Activated naive CD4-positive, alpha-beta T cell treated with anti-CD3 and anti-CD28 coated beads, Interleukin-2, amount 10 ng/mL, durations not matched to agents 7 days and 5 days (primary cell): ENCODE results near the gene TMA7B.

Experiments used
- CTCF ChIA-PET: fragments of 350-600 bp; sonication (Branson Sonifier 250); formaldehyde crosslinking; loops from one replicate; lab custom pipeline; 2021; ENCODE audit warnings: antibody characterized with exemption; lab: Charles Lee
- DNase-seq: peaks from one replicate; pipeline ENCODE4 v3.0.0-alpha.2; 2020
- H3K27ac Mint-ChIP-seq: one replicate; pipeline ENCODE4 v1.8.0; 2021; ENCODE audit warnings: mild to moderate bottlenecking, moderate library complexity, mixed read lengths
- H3K27me3 Mint-ChIP-seq: one replicate; pipeline ENCODE4 v1.8.0; 2021; ENCODE audit warnings: mild to moderate bottlenecking, mixed read lengths
- H3K36me3 Mint-ChIP-seq: one replicate; pipeline ENCODE4 v1.8.0; 2021; ENCODE audit warnings: mixed read lengths
- H3K4me1 Mint-ChIP-seq: one replicate; pipeline ENCODE4 v1.8.0; 2021; ENCODE audit warnings: mixed read lengths
- H3K4me3 Mint-ChIP-seq: one replicate; pipeline ENCODE4 v1.8.0; 2021; ENCODE audit warnings: mild to moderate bottlenecking, moderate library complexity, mixed read lengths
- H3K9me3 Mint-ChIP-seq: one replicate; pipeline ENCODE4 v1.8.0; 2021; ENCODE audit warnings: mixed read lengths

TMA7B gene

DNA sequence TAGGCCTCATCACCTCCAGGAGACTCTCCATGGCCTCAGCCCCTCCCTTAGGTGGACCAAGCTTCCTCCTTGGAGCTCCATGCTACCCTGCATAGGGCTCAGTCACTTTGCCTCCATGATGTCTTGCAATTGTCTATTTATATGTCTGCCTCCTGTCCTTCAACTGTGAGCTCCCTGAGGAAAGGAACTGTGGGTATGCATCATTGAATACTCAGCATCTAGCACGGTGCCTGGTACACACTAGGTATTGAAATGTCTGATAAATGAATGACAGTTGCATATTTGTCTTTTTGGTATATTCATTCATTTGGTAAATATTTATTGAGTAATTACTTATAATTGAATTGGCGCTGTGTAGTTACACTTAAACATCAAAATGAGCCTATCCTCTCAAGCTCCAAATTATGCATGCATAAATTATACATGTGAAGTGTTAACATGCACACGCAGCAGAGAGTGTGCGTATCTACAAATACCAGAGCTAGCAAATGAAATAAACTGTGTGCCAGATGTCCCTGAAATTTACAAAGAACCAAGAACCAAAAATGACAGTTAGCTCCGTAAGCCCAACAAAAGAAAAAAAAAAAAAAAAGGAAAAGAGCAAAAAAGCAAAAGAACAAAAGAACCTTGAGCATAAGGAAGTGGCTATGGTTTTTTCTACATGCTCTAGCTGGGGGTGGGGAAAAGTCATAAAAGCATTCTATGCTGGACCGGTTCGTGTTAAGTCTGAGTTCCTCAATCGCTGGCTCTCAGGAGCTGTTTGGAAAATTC is 34.1 kb upstream of the TMA7B start:
- Mint-ChIP-seq H3K4me1 (peaks cover 53% of the 10 kb centered on the region), H3K9me3 (no peaks in the 10 kb centered on the region), H3K4me3 (no peak overlapping the region), H3K36me3 (peaks cover 33% of the 10 kb centered on the region), H3K27me3 (no peaks in the 10 kb centered on the region), H3K27ac (no peak overlapping the region)
- DNase-seq, result peak; percentile 44
- CTCF ChIA-PET, result interaction anchor here (0.6 to 2.2 kb wide), 5 partner anchors 8 to 324 kb away, joined by 3 to 7 read pairs (median 4); no protein-coding TSS in a partner anchor

DNA sequence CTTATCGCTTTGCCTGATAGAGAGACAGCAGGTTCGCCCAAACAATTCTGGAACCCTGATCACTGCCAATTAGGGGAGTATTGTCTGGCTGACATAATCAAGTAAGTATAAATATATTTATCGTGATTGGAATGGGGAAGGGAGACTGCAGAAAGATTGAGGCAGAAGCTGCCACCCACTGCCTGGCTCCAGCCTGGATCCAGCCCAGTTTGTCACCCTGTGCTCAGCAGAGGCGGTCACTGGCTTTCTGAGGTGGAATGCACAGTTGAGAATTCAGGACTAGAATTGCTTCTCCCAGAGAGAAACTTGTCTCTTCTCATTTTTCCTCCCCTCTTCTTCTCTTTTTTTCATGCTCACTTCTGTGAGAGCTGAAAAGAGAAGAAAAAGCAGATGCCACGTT is 33.4 kb upstream of the TMA7B start:
- peaks cover 48% of the 10 kb centered on the region for H3K4me1 Mint-ChIP-seq
- H3K27ac Mint-ChIP-seq, result no peak overlapping the region
- no peaks in the 10 kb centered on the region for H3K9me3 Mint-ChIP-seq
- CTCF ChIA-PET, result interaction anchor here (0.6 to 2.2 kb wide), 5 partner anchors 9 to 325 kb away, joined by 3 to 7 read pairs (median 4); no protein-coding TSS in a partner anchor
- H3K36me3 Mint-ChIP-seq, result peaks cover 33% of the 10 kb centered on the region
- H3K27me3 Mint-ChIP-seq, result no peaks in the 10 kb centered on the region
- H3K4me3 Mint-ChIP-seq, result no peak overlapping the region
- DNase-seq, result no peak

DNA sequence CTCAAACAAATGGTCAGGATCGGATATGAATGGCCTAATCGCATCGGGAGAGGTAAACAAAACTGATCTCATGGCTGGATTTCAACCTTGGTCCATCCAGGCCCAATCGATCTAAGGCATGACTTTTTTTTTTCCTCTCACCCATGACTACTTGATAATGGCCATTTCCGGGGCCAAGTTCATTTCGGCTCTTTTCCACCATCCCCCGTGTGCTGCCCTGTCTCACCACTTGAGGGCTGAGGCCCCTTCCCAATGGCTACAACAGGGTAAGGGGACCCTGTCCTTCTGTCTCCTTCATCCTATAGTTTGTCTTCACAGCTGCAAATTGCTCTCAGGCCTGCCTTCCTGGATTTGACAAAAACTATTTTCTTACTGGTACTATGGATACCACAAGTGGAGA is 32.7 kb upstream of the TMA7B start:
- Mint-ChIP-seq H3K27ac (no peak overlapping the region), H3K27me3 (no peaks in the 10 kb centered on the region), H3K4me3 (no peak overlapping the region), H3K4me1 (peaks cover 40% of the 10 kb centered on the region), H3K9me3 (no peaks in the 10 kb centered on the region), H3K36me3 (peaks cover 26% of the 10 kb centered on the region)
- CTCF ChIA-PET, result interaction anchor here (0.7 to 2.2 kb wide), 4 partner anchors 10 to 383 kb away, joined by 3 to 7 read pairs (median 4); no protein-coding TSS in a partner anchor
- peak; percentile 49 for DNase-seq

DNA sequence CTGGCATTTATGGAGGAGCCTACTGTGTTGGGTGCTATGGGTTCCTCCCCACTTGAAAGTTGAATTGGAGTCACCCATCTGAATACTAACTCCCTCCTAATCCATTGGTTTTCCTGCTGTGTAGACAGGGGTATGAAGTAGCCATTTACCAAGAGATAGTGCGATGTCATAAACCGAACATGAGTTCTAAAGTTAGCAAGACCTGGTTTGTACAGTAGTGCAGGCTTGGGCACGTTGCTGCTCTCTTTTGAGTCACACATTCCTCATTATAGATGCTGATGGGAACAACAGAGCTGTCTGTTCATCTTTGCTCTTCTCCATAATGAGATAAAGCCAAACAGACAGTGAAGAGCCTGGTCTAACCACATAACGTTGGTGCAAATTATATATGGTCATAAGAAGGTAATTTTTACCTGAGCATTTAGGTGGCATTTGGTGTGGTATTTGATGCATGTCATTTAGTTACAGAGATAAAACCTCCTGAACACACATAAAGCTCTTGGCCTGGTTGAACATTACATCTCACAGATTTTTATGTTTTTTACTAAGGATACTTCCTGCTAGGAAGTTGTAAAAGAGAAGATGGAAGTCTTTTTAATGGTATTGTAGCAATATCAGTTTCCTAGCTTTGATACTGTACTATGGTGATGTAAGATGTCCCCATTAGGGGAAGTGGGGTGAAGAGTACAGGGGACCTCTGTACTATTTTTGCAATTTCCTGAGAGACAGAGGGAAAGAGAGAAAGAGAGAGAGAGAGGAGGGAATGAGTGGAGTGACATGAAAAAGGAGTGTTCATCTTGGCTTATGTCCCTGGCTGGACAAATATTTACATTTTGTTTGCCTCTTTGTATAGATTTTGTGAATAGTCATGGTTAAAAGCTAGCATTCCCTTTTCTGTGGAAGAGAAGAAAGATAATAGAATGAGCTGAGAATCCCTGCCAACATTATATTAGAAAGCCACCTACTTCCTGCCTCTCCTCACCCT is 31.4 kb upstream of the TMA7B start:
- Mint-ChIP-seq H3K4me3 (no peak overlapping the region), H3K27me3 (no peaks in the 10 kb centered on the region), H3K27ac (no peak overlapping the region), H3K36me3 (peaks cover 30% of the 10 kb centered on the region), H3K9me3 (no peaks in the 10 kb centered on the region), H3K4me1 (peaks cover 40% of the 10 kb centered on the region)
- CTCF ChIA-PET, result interaction anchor here (0.7 to 2.2 kb wide), 6 partner anchors 9 to 385 kb away, joined by 3 to 7 read pairs (median 4); no protein-coding TSS in a partner anchor
- no peak for DNase-seq

DNA sequence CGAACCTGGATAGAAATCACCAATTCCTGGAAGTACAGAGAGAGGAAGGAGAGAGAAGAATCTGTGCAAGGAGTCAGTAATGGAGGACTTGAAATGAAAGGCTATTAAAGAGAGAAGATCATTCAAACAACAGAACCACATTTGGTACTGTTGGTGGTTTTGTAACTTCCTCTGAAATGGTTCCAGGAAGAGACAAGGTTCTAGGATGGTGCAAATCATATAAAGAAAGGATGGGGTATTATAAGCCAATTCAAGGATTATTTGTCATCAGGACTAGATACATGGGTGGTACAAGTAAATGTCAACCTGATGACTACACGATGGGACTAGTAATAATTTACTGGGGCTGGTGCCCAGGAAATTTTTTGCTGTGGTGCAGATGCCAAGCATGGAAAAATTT is 28.9 kb upstream of the TMA7B start:
- DNase-seq, result no peak
- CTCF ChIA-PET, result interaction anchor here (1.1 kb wide), 1 partner anchor 11 kb away, joined by 10 read pairs; no protein-coding TSS in a partner anchor
- H3K9me3 Mint-ChIP-seq, result no peaks in the 10 kb centered on the region

DNA sequence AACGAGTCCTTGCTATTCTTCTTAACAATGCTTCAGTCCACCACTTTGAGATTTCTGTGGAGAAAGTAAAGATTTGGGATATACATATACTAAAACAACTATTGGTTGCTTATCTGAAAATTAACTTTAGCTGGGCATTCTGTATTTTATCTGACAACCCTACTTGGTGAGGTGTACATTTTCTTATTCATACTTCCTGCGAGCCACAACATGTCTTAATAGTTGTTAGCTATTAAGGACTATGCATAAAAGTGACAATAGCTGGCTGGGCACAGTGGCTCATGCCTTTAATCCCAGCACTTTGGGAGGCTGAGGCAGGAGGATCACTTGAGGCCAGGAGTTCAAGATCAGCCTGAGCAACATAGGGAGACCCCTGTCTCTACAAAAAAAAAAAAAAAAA is 28.0 kb upstream of the TMA7B start:
- peak overlapping the region; percentile 26 for H3K4me3 Mint-ChIP-seq

More for the DNA sequence above, 28.9 kb upstream of the TMA7B start:
- peaks cover 28% of the 10 kb centered on the region for H3K36me3 Mint-ChIP-seq
- no peaks in the 10 kb centered on the region for H3K27me3 Mint-ChIP-seq
- H3K4me1 Mint-ChIP-seq, result peaks cover 40% of the 10 kb centered on the region
- no peak overlapping the region for H3K4me3 Mint-ChIP-seq
- H3K27ac Mint-ChIP-seq, result no peak overlapping the region

DNA sequence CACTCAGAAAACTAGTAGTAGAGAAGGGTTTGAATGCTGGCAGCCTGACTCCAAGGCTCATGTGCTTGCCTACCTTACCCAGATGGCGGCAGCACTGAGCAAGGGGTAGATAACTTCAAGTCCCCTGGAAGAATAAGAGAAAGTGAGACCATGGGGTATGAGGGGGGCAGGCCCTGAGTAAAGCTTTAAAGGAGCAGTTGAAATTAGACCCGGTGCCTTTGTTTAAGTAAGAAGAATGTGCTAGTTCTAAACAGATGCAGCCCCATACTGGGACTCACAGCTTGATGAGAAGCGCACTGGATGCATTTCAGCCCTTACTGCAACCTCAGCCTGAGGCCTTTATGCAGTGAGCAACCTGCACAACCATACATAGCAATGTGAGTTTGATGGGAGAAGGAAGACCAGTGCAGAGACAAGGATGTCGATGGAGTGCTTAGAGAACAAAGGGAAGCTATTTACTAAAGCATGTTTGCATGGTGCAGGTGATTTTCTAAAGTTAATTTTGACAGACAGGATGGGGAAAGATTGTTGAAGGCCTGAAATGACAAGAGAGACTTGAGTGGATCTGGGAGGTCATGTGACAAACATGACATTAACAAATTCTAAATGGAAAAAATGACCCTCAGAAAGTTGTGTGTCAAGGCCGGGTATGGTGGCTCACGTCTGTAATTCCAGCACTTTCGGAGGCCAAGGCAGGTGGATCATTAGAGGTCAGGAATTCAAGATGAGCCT is 27.1 kb upstream of the TMA7B start:
- Mint-ChIP-seq H3K36me3 (peaks cover 35% of the 10 kb centered on the region), H3K4me3 (peak overlapping the region; percentile 68), H3K27me3 (no peaks in the 10 kb centered on the region), H3K9me3 (no peaks in the 10 kb centered on the region), H3K4me1 (peaks cover 56% of the 10 kb centered on the region), H3K27ac (peak overlapping the region; percentile 89)
- DNase-seq, result peak; percentile 72
- CTCF ChIA-PET, result interaction anchor here (0.8 to 2.9 kb wide), 20 partner anchors 8 to 371 kb away, joined by 3 to 17 read pairs (median 4); partner anchors contain the start of gene GRAP2

More for the DNA sequence above, 28.0 kb upstream of the TMA7B start:
- DNase-seq, result no peak
- Mint-ChIP-seq H3K4me1 (peaks cover 47% of the 10 kb centered on the region), H3K27me3 (no peaks in the 10 kb centered on the region), H3K27ac (no peak overlapping the region), H3K9me3 (no peaks in the 10 kb centered on the region), H3K36me3 (peaks cover 31% of the 10 kb centered on the region)
- CTCF ChIA-PET, result interaction anchor here (0.7 to 2.9 kb wide), 11 partner anchors 8 to 159 kb away, joined by 3 to 17 read pairs (median 4); partner anchors contain the start of gene GRAP2

DNA sequence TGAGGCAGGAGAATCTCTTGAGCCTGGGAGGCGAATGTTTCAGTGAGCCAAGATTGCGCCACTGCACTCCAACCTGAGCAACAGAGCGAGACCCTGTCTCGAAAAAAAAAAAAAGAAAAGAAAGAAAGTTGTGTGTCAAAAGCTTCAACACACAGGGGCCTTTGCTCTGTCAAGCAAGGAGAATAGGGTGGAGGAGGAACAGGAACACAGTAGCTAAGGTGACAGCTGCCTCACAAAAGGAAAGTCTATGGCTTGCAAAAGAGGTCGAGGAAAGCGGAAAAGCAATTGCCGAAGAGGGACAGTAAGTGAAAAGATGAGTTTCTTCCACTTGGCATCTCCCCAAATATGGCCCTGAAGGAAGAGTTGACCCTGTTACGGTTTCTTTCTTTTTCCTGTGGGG is 26.5 kb upstream of the TMA7B start:
- Mint-ChIP-seq H3K27me3 (no peaks in the 10 kb centered on the region), H3K27ac (peak overlapping the region; percentile 89), H3K9me3 (no peaks in the 10 kb centered on the region), H3K4me1 (peaks cover 62% of the 10 kb centered on the region), H3K36me3 (peaks cover 39% of the 10 kb centered on the region), H3K4me3 (peak overlapping the region; percentile 68)
- no peak for DNase-seq
- CTCF ChIA-PET, result interaction anchor here (0.8 to 2.9 kb wide), 14 partner anchors 9 to 371 kb away, joined by 3 to 17 read pairs (median 4); no protein-coding TSS in a partner anchor

DNA sequence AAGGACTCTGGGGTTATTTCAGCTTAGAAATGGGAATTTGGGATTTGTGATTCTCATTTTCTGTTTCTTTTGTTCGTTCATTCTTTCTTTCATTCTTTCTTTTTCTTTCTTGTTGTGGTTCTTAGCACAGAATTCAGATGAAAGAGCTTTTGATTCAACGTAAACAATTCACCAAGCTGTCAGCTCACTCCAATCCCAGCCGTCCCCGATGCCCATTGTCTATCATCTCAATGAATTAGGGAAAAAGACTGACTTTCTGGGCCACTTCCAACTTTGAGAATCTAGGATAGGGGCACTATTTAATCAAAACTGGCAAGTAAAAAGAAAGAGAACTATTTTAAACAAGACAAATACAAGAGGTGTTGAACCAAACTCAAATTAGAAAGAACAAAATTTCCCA is 25.1 kb upstream of the TMA7B start:
- no peaks in the 10 kb centered on the region for H3K9me3 Mint-ChIP-seq
- peaks cover 44% of the 10 kb centered on the region for H3K36me3 Mint-ChIP-seq
- H3K4me3 Mint-ChIP-seq, result peak overlapping the region; percentile 68
- CTCF ChIA-PET, result interaction anchor here (0.6 to 1.4 kb wide), 4 partner anchors 14 to 358 kb away, joined by 3 read pairs; no protein-coding TSS in a partner anchor
- H3K27ac Mint-ChIP-seq, result peak overlapping the region; percentile 89
- H3K27me3 Mint-ChIP-seq, result no peaks in the 10 kb centered on the region
- DNase-seq, result no peak
- peaks cover 72% of the 10 kb centered on the region for H3K4me1 Mint-ChIP-seq

DNA sequence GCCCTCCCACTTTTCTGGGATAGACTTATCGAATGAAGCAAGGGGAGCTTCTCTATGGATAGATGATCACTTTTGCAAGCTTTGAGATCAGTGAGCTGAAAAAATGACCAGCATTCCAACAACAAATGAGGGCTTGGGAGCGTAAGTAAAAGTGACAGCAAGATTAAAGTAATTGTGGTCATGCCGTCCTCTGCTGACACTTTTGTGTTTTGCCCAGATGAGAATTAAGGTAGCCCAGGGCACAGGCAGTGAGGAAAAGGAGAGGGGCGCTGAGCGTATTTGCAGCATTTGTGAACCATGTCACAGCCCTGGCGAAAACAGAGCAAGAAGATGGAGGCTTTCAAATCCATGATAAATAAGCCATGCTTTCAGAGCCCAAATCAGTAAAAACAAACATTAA is 24.6 kb upstream of the TMA7B start:
- peak overlapping the region; percentile 64 for H3K4me3 Mint-ChIP-seq
- H3K4me1 Mint-ChIP-seq, result peaks cover 77% of the 10 kb centered on the region
- DNase-seq, result no peak
- H3K9me3 Mint-ChIP-seq, result no peaks in the 10 kb centered on the region
- peak overlapping the region; percentile 77 for H3K27ac Mint-ChIP-seq
- CTCF ChIA-PET, result interaction anchor here (0.8 to 1.4 kb wide), 2 partner anchors 15 to 90 kb away, joined by 3 read pairs; no protein-coding TSS in a partner anchor
- peaks cover 46% of the 10 kb centered on the region for H3K36me3 Mint-ChIP-seq
- H3K27me3 Mint-ChIP-seq, result no peaks in the 10 kb centered on the region

DNA sequence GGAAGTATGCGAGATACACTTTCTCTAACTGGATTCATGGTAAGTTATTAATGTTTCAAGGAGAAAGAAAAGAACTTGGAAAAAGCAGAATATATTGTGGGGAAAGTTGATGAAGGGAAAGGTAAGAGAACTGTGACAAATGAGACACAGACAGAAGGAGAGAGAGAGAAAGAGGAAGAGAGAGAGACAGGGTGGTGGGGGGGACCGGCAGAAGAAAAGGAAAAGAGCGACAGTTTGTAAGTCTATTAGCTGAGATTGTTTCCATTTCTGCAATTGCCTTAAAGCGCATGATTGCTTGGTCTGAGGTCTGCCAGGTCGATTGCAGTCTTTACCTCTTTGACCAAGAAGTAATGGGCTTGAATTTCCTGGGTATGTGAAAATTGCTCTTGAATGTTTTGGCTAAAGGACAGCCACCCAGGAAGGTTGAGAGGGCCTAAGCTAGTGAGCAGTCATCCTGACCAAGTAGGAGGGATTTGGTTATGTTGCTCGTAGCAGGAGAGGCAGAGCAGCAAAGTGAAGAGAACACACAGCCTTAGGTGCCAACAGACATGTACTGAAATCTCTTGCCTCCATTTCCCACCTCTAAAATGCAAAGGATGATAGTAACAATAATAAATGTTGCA is 23.6 kb upstream of the TMA7B start:
- Mint-ChIP-seq H3K36me3 (peaks cover 46% of the 10 kb centered on the region), H3K4me1 (peaks cover 88% of the 10 kb centered on the region)
- CTCF ChIA-PET, result interaction anchor here (0.7 to 2.1 kb wide), 3 partner anchors 9 to 381 kb away, joined by 3 to 7 read pairs (median 3); no protein-coding TSS in a partner anchor

DNA sequence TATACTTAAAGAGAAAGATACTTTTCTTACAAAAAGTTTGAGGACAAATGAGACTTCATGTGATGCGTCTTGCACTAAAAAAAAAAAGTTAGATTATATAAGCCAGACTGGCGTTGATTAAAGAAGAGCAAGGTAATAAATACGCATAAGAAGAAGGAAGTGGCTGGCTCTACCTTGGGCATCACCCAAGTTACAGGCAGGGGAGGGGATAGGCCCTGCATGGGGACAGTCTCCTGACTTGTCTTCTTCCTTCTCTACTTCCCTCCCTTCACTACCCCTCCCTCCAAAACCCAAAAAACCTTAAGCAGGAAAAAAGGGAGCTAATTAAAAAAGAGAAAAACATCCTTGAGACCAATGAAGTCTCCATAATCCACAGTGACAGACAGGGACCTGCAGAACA is 22.3 kb upstream of the TMA7B start:
- Mint-ChIP-seq H3K4me3 (peak overlapping the region; percentile 11), H3K36me3 (peaks cover 45% of the 10 kb centered on the region), H3K27ac (peak overlapping the region; percentile 77), H3K9me3 (no peaks in the 10 kb centered on the region), H3K27me3 (no peaks in the 10 kb centered on the region), H3K4me1 (peaks cover 96% of the 10 kb centered on the region)
- CTCF ChIA-PET, result interaction anchor here (0.6 to 2.1 kb wide), 2 partner anchors 11 to 107 kb away, joined by 3 to 7 read pairs; no protein-coding TSS in a partner anchor
- no peak for DNase-seq

More for the DNA sequence above, 23.6 kb upstream of the TMA7B start:
- Mint-ChIP-seq H3K9me3 (no peaks in the 10 kb centered on the region), H3K27me3 (no peaks in the 10 kb centered on the region), H3K4me3 (peak overlapping the region; percentile 64), H3K27ac (peak overlapping the region; percentile 77)
- DNase-seq, result no peak
